ENCODE measurements around the gene LNX1.
"Not testable (repeated sequence)": the region's sequence is repeated elsewhere in the genome, so short reads cannot be mapped to it uniquely, and the experiment has no call there.

LNX1 gene

DNA sequence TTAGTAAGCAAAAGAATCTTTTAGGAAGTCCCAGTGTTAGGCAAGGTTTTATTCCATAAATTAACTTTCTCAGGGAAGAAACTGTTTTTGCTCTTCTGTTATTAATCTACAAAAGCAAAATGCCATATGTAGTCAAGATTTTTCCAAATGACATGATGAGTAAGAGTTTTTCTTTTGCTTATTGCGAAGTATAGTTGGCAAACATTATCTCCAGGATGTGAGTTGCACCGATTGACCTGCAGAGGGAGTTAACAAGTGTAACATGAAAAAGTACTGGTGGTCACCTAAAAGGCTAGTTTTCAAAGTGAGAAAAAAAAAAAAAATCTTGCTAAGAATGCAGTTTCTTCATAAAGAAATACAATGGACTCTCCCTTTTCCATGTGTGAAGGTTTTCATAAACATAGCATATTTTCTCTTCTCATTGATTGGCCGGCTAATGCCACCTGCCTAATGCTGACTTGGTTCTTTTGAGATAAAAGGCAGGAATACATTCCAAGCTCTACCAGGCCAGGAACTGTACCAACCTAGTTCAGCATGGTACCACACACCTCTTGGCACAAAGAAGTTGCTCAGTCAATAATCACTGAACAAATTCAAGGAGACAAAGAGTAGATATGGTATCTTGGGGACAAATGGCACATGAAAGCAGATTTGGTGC is 100.2 kb downstream of the LNX1 start:
- peak; percentile 36 for DNase-seq

DNA sequence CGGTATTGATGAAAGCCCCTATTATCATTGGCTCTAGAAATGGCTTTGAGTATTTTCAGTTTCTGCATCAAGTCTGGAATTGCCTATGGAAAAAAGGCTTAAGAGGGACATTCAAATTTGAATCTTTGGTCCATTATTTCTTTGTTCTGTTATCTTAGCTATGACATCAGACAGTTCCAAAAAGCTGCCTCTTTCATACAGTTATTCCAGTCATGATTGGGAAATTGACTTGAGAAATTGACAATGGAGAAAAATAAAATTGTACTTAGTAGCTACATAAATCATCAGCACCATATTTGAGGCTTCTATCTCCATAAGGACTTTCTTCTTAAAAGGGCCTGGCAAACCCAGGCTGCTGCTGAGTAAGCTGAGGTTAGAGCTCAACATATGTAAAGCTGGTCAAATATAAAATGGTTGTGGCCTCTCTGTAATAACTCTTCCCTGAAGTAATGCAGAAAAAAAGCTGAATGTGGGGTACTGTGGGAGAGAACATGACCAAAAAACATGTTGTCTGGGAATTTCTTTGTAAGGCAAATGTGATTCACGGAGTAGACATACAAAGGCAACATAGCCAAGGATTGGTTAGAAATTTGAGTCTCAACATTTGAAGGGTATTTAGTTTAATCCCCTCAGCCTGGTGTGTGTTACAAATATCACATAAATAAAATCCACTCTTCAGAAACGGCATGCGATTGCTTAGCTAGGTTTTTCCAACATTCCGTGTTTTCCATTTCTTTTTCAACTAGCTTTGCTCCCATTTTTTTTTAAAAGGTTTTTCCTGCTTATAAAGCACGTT is 100.9 kb downstream of the LNX1 start:
- DNase-seq = peak; percentile 14

DNA sequence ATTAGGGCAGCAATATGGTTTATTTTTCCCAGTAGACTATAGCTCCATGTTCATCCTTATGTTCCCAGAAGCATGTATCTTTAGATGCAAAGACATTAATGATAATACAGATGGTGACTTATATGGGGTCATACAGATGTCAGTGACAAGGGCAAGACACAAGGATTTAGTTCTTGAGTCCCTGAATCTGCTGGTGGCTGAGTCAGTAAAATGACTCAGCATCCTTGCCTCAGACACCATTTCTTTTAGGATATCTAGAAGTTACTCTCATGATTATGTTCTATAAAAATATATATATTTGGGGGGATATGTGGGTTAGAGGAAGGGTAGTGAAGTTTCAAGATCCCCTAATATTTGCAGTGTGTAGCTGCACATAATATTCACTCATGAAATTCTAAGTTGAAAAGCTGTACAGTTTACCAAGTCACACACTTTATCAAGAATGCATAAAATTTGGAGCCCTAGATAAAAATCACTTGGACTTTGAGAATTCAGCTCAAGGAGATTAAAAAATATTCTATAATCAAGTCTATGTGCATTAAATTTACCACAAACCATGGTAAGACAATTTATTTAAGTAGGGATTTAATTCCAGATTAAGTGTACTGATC is 101.9 kb downstream of the LNX1 start:
- DNase-seq = peak; percentile 50

DNA sequence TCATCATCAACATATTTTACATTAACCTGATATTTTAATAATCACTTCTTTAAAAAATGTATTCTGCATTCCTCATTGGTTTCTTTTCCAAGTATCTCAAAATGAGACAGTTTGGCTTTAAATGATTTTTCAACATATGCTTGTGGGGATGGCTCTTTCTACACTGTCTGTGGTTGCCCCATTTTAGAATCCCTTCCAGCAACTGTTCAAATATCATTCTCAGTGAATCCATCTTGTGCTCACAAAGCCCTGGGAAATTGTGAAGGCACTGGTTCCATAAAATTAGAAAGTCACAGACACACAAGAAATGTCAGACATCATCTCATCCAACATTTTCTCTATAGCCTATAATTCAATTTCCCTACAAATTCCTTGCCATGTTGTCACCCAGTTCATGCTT is 103.5 kb downstream of the LNX1 start:
- DNase-seq = no peak

DNA sequence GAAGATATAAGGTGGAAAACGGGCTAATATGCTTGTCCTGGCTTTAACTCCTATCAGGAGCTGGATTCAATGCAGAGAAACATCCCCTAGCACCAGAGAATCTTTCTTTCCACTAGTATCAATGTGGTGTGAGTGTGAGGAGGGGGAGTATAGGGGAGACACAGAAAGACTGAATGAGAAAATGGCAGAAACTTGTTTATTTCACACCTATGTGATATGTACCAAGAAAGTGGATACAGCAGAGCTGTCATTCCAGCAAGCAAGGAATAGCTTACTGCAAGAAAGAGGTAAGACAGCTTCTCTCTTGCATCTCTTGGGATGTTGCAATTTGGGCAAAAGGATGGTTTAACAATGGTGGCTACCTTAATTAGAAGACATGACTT is 105.6 kb downstream of the LNX1 start:
- DNase-seq = no peak

DNA sequence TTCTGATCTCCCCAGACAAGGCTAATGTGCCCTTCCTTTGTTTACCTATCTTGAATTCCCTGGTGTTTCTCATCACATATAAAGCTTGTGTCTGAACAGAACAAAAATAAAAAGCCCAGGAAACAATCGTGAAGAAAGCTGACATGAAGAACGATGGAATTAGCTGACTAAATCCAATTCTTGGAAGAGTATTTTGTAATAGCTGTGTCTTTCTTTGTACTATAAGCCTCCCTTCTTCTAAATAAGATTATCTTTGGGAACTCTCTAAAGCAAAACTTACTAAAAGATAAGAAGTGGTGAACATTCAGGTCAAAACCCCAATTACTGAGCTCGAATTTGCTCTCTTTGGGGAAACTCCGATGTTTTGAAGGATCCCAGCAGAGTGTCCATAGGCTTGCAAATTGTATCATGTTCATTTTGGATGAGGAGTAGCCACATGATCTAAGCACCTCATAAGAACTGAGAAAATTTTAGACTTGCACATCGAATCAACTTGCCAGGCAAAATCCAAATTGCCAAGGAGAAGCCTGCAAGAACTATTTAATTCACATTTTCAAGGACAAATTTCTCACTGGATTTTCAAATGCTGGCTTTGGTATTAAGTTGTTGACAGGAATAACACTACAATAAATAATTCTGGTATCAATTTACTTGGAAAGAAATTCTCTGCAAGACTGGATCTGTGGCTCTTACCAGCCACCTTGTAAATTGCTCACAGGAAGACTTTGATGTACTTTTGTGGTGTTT is 106.2 kb downstream of the LNX1 start:
- DNase-seq = peak; percentile 11

DNA sequence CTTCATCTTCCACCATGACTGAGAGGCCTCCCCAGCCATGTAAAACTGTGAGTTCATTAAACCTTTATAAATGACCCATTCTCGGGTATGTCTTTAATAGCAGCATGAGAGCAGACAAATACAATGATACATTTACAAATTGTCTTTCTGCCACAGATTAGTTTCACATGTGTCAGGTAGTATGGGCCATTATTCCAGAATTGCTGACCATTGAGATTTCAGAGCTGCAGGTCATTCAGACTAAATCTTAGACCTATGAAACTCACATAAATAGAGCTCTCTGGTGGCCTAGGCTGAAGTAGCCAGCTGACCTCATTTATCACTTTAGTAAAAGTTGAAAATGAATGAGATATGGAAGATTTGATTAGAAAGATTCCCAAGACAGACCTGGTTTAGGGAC is 108.0 kb downstream of the LNX1 start:
- DNase-seq = no peak

DNA sequence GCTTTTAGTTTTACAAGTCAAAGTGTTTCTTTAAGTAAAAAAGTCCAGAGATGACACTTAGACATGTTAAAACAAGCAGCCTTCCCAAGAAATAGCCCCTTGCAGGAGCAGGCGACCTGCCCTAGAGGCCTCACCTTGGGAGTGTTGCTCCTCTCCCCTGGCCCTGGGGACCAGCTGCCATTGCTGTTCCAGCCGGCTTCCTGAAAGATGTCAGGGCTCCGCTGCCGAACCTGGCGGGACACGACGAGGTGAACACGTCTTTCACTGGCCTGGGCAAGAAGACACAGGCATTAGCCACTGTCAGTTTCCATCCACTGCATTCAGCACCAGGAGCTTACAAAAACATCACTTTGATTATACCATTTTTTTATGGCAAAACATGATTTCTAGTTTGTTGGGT is 109.7 kb downstream of the LNX1 start:
- DNase-seq = no peak

DNA sequence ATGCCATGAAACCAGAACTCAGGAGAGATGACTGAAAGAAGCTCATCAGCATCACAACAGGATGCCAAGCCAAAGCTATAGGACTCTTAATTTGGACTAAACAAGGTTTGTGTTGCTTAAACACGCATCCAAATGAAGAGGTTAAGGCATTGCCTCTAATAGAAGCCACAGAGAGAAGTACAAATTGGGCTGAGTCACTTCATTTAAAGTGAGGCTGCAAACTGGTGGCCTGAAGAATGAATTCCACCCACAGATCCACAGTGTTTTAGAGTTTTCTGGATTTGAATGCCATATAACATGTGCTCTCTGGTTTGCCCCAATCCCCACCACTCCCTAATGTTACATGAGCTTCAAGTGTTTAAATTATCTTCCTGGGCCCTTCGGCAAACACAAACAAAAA is 110.4 kb downstream of the LNX1 start:
- DNase-seq = no peak

DNA sequence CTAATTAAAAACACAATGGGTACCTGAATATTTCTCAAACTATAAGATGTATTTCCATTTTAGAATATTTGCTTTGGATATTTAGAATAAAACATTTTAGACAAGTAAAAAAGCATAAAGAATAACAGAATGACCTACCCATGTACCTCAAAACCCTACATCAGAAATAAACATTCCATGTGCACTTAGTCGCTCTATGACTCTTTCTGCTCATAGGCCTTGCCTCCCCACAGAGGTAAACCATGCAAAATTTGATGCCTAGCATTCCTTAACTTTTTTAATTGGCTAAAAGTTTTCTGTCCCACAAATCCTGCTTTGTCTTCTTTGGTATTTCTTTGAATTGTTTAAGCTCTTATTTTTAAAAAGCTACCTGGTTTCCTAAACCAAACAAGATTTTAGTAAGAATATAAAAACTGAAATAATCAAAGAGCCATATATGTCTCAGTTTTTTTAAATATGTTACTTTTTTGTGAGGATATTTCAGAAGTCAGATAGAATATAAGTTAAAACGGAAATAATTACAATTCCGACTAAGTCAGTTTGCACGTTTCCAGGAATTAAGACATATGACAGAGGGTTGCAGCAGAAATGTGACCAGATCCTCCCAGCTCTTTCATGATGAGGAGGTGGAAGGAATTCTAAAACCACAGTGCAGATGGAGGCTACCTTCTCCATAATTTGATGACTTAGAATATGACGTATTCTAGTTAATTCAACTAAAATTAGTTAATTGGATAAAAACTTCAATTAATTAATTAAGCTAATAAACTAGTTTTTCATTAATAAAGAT is 111.4 kb downstream of the LNX1 start:
- DNase-seq = no peak

DNA sequence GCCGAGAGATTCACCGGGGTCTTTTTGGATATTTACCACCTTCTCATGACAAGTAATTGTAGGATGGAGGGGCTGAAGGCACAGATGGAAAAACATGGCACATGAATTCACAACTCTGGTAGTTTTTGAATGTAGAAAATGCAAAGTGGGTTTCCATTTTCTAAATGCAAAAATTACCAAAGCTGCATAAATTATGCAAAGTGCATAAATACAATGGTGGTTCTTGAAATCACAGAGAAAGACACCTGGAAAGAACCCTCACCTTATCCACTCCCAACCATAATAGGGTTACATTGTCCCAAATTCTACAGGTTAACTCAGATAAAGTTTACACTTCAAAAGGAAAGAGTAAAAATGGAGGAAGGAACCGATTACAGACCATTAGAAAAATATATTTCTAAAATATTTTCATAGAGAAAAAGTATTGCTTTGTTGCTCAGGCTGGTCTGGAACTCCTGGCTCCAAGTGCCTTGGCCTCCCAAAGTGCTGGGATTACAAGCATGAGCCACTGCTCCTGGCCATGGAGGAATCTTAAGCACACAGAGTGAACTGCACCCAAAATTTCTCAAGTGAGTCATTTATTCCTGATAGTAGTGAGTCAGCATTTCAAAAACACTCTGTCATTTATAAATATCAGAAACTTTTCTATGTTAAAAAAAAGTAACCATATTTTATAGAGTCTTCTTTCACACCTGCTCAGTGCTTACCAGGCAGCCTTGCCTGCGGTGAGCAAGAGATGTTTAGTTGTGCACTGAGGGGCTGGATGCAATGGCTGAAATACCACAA is 112.4 kb downstream of the LNX1 start:
- DNase-seq = no peak

DNA sequence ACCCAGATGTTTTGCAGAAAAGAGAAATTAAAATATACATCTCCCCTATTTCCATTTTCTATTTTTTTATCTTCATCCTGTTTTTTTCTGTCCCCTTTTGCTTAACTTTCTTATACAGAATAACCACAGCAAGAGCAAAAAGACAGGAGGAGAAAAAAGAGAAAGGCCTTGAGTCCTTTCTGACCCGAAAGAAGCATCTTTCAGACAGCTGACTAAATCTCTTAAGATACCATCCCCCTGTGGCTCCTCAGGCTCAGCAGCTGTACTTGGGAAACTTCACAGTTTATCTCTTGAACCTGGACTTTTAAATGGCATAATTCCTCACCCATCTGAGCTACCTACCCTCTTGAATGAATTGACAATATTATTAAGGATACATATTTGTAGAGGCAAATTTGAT is 113.7 kb downstream of the LNX1 start:
- DNase-seq = no peak

DNA sequence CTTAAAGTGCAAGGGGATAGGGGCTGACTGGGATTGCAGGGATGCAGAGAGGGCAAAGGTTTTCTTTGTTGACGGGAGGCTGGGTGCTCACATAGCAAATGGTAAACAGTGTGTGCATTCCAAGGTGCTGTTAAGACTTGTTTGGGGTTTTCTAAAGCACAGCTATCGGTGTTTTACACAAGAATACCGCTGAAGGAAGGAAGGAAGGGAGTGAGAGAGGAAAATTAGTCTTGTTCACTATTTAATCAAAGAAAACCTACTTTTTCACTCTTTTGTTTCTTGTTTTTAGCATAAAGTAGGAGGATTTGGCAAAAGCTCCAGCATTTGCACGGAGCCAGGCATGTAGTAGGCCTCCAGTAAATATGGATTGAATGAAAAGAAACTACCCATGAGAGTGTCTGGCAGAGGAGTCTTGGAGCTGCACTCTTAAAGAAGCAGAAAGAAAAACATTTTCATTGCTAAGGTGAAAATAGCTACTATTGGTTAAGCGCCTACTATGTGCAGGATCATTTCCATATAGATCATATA is 114.2 kb downstream of the LNX1 start:
- no peak for DNase-seq

DNA sequence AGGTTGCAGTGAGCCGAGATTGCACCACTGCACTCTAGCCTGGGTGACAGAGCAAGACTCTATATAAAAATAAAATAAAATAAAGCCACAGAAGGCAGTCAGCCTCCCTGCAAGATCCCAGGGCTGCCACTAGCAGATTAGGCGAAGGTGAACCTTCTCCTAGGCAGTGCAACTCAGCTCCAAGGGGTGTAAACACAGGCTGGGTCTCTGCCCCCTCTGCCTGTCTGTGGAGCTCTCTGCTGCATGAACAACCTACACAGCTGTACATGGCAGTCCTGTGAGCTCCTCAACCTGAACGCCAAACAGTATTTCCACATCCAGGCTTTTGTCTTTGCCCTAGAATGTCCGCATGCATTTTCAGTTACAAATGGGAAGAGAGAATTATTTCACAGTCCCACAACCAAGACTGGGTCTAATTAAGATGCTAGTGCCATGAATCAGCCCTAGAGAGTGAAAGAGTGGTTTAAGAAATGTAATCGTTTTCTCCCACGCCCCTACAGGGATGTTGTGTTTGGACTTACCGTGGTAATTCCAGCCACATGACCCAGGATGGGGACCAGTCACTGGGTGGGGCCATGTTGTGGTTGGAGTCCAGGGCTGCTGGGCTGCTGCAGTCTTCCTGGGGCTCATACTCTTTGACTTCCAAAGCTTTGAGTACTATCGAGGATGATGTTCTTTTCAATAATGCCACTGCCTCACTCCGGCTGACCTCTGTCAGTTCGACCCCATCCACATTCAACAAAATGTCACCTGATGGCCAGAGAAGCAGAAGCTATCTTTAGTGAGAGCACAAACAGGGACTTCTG is 114.9 kb downstream of the LNX1 start:
- DNase-seq = no peak

DNA sequence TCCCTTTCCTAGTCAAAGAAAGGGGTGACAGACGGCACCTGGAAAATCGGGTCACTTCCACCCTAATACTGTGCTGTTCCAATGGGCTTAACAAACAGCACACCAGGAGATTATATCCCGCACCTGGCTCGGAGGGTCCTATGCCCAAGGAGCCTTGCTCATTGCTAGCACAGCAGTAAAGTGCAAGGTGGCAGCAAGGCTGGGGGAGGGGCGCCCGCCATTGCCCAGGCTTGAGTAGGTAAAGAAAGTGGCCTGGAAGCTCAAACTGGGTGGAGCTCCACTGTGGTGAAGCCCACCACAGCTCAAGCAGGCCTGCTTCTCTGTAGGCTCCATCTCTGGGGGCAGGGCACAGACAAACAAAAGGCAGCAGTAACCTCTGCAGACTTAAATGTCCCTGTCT is 124.7 kb downstream of the LNX1 start:
- not testable (repeated sequence) for DNase-seq

DNA sequence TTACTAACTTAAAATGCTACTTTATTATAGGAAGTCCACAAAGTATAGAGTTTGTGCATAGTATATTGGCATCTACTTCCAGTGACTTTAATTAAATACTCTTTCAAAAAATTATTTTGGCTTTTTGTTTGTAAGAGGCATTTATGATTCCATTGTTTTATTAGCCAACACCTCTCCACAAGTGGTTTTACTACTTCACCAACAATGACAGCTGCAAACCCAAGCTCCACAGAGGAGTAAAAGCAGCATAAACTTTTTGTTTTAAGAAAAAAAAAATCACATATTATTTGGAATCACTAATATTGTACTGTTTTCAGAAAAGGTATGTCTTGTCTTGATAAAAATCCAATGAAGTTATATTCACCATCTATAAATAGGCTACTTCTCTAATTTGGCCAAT is 125.4 kb downstream of the LNX1 start:
- no peak for DNase-seq

DNA sequence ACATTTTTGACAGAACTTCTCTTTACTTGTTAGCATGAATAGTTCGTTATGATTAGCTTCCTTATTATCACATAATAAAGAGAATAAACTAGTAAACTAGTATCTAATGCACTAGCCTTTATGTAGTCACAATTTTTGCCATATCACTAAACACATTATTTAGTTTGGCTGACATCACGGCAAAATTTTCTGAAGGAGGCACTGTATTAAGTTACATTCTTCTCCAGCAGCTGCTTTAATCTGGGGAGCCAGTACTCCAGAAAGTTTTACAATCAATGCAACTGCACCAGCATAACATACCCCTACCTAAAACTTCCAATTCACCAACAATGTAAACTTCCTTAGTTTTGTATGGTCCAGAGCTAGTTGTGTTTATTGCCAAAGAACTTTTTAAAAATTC is 126.0 kb downstream of the LNX1 start:
- DNase-seq = no peak

DNA sequence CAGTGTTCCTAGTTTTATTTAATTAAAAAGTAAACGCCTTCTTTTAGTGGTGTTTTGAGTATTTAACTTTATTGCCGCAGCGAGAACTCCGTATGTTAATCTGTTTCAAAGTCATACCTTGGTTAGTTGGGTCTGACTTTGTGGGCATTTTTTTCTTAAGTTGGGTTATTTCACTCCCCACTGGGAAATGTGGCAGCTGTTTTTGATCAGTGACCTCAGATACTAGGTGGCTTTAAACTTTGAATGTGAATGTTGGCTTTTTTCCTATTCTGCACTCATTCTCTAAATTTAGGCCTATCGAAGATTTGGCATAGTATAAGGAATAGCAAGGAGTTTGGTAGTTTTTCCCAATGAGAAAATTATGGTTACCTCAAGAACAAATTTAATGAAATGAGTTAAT is 127.9 kb downstream of the LNX1 start:
- DNase-seq = no peak

DNA sequence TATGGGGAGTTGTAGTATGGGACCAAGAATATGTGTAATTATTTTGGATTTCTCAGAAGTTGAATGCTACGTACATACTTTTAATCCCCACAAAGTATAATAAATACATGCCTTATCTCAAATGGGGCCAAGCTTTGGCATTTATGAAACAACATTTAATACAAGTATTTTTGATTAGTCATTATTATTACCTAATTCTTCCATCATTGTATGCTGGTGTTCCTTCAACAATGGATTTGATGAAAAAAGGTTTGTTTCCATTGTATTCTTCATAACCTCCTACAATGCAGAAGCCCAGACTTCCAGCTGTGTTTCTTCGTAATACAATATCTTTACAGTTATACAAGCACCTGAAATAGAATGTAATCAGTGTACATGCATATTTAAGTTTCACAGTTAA is 130.0 kb downstream of the LNX1 start:
- DNase-seq = no peak

DNA sequence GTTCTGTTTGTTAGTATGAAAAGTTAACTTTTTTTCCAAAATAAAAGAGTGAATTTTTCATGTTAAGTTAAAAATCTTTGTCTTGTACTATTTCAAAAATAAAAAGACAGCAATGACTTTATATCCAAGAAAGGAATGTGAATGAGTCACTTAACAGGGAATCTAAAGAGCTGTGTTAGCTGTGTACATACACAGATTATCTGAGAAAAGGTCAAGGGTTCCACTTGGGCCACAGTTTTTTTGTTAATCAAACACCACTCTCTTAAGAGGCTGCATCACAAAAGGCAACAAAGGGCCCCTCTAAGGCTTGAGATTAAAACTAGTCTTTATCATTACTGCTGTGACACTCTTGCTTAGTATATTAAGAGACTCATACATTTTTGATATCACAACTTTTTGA is 131.7 kb downstream of the LNX1 start:
- DNase-seq = no peak

DNA sequence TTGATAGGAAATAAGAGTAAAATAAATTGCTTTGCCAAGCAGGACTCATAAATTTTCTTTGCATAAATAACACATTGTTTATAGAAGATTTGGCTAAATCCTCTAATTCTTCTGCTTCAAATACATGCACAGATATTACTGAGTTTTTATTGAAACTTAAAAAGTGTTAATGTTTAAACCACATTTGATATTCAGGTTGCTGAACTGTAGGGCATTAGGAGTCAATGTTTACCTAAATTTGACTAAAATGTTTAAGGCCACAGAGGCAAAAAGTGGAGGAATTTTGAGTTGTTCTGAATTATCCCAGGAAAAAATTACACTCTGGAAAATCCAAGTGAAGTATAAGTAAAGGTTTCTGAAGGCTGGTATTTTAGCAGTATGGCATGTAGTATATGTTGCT is 135.1 kb downstream of the LNX1 start:
- no peak for DNase-seq

All from NCI-H82 (cell line).